Measurements from ENCODE around the gene MEF2C.
"Not testable (repeated sequence)": the region's sequence is repeated elsewhere in the genome, so short reads cannot be mapped to it uniquely, and the experiment has no call there.

The MEF2C gene

GRCh38 chr5:88861231-88861630 is 21.8 kb downstream of the MEF2C start:
- no peak for DNase-seq

DNA sequence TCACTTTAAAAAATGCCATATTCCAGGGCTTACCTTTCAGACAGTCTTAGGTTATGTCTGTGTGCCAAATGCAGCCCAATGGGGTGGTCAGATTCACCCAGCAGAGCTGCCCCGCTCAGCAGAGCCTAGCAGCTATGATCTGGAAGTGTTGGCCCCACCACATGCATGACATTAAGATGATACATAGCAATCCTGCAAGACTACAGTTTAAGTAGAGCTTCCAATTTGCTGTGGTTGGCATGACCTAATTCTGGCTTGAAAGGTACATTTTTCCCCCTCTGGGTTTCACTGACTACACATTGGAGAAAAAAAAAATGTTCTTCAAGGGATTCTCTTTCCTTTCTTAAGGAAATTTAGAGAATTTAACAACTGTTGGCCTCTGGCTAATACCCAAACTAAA is 22.5 kb downstream of the MEF2C start:
- no peak for DNase-seq

DNA sequence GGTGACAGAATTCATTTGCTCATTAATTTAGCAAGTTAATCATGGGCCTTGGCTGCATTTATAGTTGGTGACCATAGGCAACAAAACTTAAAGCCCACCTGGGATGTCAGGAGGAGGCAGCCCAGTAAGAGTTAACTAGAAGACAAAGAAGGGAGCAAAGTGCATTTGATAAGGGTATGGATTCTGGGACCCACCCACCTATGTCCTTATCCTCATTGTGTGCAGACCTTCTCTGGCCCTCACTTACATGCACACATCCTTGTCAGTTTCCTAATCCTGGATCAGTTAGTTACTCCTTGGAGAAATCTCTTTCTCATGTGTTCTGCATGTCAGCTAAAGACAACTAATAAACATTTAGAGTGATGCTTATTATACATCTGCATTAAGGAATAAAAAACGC is 24.6 kb downstream of the MEF2C start:
- DNase-seq, result no peak

DNA sequence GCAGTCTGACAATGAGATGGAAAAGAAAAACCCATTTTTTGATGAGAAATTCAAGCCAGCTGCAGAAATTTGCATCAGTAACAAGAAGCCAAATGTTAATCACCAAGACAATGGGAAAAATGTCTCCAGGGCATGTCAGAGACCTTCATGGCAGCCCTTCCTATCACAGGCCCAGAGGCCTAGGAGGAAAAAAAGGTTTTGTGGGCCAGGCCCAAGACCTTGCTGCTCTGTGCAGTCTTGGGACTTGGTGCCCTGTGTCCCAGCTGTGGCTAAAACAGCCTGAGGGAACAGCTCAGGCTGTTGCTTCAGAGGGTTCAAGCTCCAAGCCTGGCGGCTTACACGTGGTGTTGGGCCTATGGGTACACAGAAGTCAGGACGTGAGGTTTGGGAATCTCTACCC is 26.6 kb downstream of the MEF2C start:
- DNase-seq, result not testable (repeated sequence)

GRCh38 chr5:88854769-88855168 is 28.2 kb downstream of the MEF2C start:
- no peak for DNase-seq

DNA sequence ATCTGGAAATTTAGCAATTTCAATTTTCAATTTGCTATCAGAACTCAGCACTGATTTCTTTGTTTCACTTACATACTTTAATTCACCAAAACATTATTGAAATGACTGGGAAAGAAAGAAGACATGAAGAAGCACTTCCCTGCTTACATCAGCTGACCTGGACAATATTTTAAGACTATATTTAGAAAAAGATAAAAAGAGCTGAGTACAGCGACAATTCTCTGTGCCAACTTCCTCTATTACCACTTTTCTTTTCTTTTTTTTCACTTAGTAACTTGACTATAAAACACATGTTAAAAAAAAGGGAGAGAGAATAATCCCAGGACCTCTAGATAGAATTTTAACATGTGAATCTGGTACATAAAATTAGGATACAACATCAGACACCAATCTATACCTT is 35.6 kb downstream of the MEF2C start:
- DNase-seq, result no peak

- no peak for DNase-seq
Observed at GRCh38 chr5:88846434-88846833, 36.5 kb downstream of the MEF2C start.

DNA sequence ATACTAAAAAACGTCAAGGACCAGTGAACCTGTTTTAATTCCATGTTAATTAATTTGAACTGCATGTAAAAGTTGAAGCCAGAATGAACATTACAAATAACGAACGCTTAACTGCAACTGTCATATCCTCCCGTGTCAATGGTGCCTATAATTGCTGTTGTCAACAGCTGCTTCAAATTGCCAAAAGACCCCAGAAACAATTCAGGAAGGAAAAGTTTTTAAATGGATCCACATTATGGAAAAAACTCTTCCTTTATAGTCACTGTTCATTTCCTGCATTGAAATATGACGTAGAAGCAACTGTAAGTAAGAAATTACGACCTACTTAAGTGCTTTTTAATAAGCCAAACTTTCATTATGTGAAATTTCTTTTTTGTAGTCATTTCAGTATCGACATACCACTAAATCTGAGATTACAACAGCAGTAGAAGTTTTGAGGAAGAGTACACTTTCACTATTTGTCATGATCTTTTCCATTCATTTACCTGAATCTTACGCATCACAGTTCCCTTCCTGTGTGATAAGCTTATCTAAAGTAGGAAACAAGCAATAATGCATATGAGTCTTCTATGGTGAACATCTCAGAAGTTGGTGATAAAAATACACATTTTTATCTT is 37.8 kb downstream of the MEF2C start:
- DNase-seq, result no peak

- DNase-seq, result no peak
Observed at GRCh38 chr5:88842784-88843183, 40.2 kb downstream of the MEF2C start.

DNA sequence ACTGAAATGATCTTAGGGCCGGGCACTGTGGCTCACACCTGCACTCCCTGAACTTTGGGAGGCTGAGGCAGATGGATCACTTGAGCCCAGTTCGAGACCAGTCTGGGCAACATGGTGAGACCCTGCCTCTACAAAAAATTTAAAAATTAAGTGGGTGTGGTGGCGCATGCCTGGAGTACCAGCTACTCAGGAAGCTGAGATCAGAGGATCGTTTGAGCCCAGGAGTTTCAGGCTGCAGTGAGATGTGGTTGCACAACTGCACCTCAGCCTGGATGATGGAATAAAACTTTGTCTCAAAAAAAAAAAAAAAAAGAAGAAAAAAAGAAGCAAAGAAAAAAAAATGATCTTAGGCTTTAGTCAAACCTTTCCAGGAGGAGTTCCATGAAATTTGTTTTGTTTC is 41.8 kb downstream of the MEF2C start:
- no peak for DNase-seq

DNA sequence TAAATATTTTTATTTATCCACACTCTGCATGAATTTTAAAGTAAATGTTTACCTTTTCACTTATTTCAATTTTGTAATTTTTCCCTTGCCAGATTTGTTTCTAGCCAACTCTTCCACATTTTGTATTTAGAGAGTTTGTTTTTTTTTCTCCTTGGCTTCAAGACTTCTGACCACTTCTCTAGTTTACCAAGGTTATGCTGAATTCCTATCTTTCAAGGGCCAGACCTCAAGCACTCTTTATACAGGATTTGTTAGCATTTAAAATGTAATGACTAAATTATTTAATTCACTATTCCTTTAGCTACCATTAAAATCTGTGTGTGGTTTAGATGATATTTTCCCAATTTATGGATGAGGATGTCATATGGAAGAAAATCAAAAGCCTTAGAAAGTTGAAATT is 42.5 kb downstream of the MEF2C start:
- DNase-seq, result no peak

DNA sequence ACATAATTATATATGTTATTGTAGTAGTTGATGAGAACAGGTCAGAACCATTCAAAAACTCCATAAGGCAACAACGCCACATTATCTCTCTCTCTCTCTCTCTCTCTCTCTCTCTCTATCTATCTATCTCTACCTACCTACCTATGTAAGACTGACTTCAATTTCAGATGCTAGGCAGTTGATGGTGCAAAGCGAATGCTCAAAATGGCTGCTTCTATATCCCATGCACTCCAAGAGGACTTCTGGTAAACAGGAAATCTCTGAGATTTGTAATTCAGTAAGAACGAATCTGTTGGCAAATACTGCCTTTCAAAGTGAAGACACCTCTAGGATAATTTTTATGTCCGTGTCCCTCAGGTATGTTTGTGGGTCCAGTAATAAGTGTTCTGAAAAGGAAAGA is 43.7 kb downstream of the MEF2C start:
- DNase-seq, result no peak

DNA sequence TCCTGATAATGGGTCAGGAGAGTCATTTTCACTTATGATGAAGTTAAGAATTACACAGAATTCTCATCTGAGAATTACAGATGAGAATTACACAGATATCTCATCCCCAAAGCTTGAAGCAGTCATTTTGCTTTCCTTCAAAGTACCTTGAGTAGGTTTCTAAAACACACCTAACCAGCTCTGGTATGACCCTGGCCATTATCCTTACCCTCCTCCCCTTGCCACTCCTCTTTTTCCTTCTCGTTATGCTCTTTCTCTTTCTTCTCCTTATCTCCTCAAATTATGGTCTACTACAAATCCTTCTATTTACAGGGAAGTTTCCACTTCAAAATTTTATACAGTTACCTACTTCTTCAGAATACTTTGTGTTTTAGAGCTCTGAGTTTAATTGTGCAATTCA is 44.5 kb downstream of the MEF2C start:
- no peak for DNase-seq

- DNase-seq, result no peak
Observed at GRCh38 chr5:88837817-88838216, 45.2 kb downstream of the MEF2C start.

GRCh38 chr5:88837222-88837621 is 45.8 kb downstream of the MEF2C start:
- DNase-seq, result no peak

GRCh38 chr5:88836195-88836838 is 46.7 kb downstream of the MEF2C start:
- DNase-seq, result no peak

DNA sequence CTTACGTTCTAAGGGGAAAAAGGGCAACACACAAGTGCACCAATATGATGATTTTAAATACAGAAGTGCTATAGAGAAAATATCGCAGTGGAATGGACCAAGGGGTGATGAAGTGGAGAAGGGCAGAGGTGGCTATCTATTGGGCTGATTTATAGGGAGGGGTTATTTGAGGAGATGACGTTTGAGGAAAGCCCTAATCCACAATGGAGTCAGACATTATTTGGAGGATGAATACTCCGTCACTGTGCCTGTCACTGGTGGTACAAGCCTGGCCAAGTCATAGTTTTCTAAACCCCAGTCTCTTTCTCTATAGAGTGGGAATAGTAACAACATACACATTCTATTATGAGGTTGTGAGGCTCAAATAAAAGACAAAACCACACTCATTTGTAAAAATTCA is 48.5 kb downstream of the MEF2C start:
- DNase-seq, result no peak

GRCh38 chr5:88834131-88834462 is 48.9 kb downstream of the MEF2C start:
- DNase-seq, result no peak

DNA sequence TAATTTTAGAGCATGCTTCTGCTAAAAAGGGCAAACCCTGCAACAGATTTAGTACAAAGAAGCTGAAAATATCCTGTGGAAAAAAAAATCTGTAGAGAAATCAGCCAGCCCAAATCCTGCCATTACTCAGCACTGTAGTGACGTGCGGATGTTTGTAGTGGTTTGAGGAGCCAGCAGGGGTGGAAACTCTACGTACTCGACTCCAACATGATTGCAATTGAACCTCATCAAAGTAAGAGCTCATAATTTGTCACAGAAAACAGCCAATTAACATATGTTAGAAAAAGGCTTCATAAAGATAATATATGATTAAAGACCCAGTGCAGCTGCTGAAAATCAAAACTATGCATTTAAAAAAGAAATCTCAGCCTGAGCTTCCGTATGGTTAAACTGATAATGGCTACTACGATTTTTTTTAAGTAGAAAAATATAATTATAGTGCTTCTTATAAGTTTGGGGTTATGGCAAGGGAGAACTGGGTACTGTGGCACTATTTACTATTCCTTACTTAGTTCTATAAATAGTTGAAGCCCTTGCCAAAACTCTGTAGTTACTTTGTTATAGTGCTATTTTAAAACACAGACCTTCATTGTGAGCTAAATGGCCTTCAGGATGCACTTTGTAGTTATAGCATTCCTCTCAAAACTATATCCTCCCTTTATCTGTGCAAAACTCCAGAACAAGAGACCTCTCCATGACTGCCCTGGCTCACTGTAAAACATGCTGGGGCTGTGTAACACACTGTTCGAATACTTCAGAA is 49.4 kb downstream of the MEF2C start:
- DNase-seq, result no peak

DNA sequence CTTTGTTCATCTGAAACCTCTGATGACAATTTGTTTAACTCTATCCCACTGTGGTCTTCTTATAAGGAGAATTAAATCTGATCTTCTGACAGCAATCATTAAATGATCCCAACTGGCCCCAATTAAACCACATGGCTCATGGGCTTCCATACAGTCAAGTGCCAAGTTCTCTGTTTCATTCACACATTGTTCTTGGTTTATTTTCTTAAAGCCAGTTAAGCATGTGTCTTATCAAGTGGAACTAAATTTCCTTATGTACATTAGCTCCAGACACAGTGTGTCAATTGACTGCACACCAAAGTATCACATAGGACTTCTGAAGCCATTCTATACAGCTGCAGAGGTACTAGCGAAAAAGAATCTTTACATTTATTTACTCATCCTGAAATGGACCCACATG is 51.2 kb downstream of the MEF2C start:
- DNase-seq, result no peak

- DNase-seq, result no peak
Observed at GRCh38 chr5:88830567-88830966, 52.4 kb downstream of the MEF2C start.

DNA sequence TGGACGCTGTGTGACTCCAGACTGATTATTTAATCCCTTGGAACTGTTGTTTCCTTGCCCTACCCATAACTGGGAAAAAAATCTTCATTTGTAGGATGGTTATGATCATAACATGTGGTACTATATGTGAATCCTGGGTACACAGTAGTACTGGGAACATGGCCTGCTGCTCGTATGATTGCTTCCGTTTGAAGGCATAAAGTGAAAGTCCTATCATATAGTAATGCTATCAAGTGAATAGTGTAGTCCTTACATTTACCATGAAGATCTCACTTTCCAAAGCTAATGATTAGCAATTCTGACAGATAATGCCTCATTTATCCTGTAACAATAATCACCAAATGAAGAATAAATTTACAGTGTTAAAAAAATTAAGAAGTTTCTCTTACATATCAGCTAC is 53.2 kb downstream of the MEF2C start:
- no peak for DNase-seq

GRCh38 chr5:88829054-88829453 is 53.9 kb downstream of the MEF2C start:
- DNase-seq, result no peak

DNA sequence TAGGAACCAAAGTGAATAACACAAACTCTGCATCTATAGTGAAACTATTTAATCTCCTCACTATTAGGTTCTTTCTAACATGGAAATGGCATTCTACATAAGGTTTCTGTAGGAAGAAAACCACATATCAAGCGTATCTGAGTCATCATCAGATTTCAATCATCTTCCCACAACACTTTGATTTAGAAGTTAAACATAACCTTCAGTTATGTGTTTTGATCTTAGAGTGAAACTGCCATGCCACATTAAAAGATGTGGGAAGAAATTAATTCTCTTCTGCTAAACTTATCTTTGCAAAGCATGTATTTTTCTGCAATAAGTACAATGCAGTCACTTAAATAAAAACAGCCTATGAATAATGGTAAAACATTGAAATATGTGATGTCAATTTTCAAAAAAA is 55.0 kb downstream of the MEF2C start:
- DNase-seq, result no peak
